ENCODE measurements around the gene CAMK4. TPM values are rescaled to one million over a fixed set of nuclear protein-coding genes. Genes with fewer than 3 reads are reported as not detected.

Gene CAMK4
- total RNA-seq, 1 experiment from 2014 or later = 10.6 TPM

GRCh38 chr5:111528056-111528455 is 303.9 kb downstream of the CAMK4 start:
- H3K4me1 Mint-ChIP-seq = peaks cover 5% of the 10 kb centered on the region
- ChIA-PET CTCF (no interaction called here), POLR2A (no interaction called here)
- no peaks in the 10 kb centered on the region for H3K27me3 Mint-ChIP-seq (ENCODE audit: low read depth)
- DNase-seq (ENCODE audit: low spot score) (no peak), ATAC-seq (no peak)
- H3K36me3 Mint-ChIP-seq = no peaks in the 10 kb centered on the region
- TF ChIP-seq ETV6 (CRISPR knock-in tag; IDR thresholded peaks at IDR 0.05) = no peak
- H3K27ac Mint-ChIP-seq = no peak overlapping the region
- H3K4me3 Mint-ChIP-seq = no peak overlapping the region
- H3K9me3 Mint-ChIP-seq = no peaks in the 10 kb centered on the region

DNA sequence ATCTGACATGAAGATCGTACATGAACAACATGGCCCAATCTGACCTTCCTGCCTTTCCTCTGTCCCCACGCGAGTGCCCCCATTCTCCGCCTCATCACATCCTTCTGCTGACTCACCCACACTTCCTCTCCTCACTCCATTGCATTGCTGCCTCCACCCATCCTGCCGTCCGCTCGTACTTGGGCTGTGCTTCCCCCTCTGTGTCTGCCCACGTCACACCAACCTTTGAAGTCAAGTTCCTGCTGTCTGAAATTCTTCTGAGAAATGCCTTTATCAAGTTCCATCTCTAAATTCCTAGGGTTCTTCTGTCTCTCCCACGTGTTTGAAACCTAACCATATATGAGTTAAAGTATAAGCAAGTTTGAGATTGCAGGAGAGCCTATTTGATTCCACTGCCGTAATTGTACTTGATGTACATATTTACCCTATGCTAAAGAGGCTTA is 306.1 kb downstream of the CAMK4 start:
- POLR2A ChIA-PET = no interaction called here
- CTCF ChIA-PET = interaction anchor here (1.3 to 4.3 kb wide), 5 partner anchors 12 to 246 kb away, joined by 3 to 53 read pairs (median 3); no protein-coding TSS in a partner anchor
- no peaks in the 10 kb centered on the region for H3K36me3 Mint-ChIP-seq

GRCh38 chr5:111532886-111533582 is 308.9 kb downstream of the CAMK4 start:
- Mint-ChIP-seq H3K27me3 (ENCODE audit: low read depth) (no peaks in the 10 kb centered on the region), H3K4me1 (peaks cover 5% of the 10 kb centered on the region), H3K27ac (no peak overlapping the region), H3K9me3 (peaks cover 12% of the 10 kb centered on the region), H3K4me3 (no peak overlapping the region), H3K36me3 (no peaks in the 10 kb centered on the region)
- ATAC-seq (no peak), DNase-seq (ENCODE audit: low spot score) (no peak)
- ChIA-PET POLR2A (no interaction called here), CTCF (interaction anchor here (1.0 to 4.3 kb wide), 4 partner anchors 9 to 72 kb away, joined by 3 to 53 read pairs (median 6); no protein-coding TSS in a partner anchor)
- TF ChIP-seq ARID4B (CRISPR knock-in tag; IDR thresholded peaks at IDR 0.05; ENCODE audit: borderline replicate concordance) (no peak), ZMAT4 (CRISPR knock-in tag; IDR thresholded peaks at IDR 0.05) (no peak), FOXJ3 (CRISPR knock-in tag; IDR thresholded peaks at IDR 0.05; ENCODE audit: borderline replicate concordance) (no peak), TP53 (CRISPR knock-in tag; IDR thresholded peaks at IDR 0.05) (no peak), TEAD4 (CRISPR knock-in tag; IDR thresholded peaks at IDR 0.05) (no peak), ZNF219 (CRISPR knock-in tag; IDR thresholded peaks at IDR 0.05; ENCODE audit: borderline replicate concordance) (no peak), TCF7 (CRISPR knock-in tag; IDR thresholded peaks at IDR 0.05; ENCODE audit: low read depth) (no peak), GABPB1 (CRISPR knock-in tag; IDR thresholded peaks at IDR 0.05) (no peak), KAT7 (CRISPR knock-in tag; IDR thresholded peaks at IDR 0.05; ENCODE audit: borderline replicate concordance) (no peak), ZNF416 (CRISPR knock-in tag; IDR thresholded peaks at IDR 0.05) (no peak), E2F4 (CRISPR knock-in tag; IDR thresholded peaks at IDR 0.05; ENCODE audit: borderline replicate concordance, low read depth) (no peak), ELF4 (CRISPR knock-in tag; IDR thresholded peaks at IDR 0.05; ENCODE audit: low read depth) (no peak), ETV6 (CRISPR knock-in tag; IDR thresholded peaks at IDR 0.05) (no peak), ZNF232 (CRISPR knock-in tag; IDR thresholded peaks at IDR 0.05) (no peak), SP1 (CRISPR knock-in tag; conservative IDR thresholded peaks at IDR 0.05) (no peak)

More for the DNA sequence above, 306.1 kb downstream of the CAMK4 start:
- H3K9me3 Mint-ChIP-seq = peaks cover 9% of the 10 kb centered on the region
- no peaks in the 10 kb centered on the region for H3K27me3 Mint-ChIP-seq (ENCODE audit: low read depth)
- H3K27ac Mint-ChIP-seq = peak overlapping the region; percentile 10; the same call in 1 of the 2 replicates
- H3K4me3 Mint-ChIP-seq = no peak overlapping the region
- ATAC-seq = peak; percentile 36; the same call in 1 of the 2 replicates
- no peak for TF ChIP-seq NR2C2 (CRISPR knock-in tag; IDR thresholded peaks at IDR 0.05)
- TF ChIP-seq MXD4 (CRISPR knock-in tag; IDR thresholded peaks at IDR 0.05; ENCODE audit: borderline replicate concordance) = no peak
- TF ChIP-seq ZNF219 (CRISPR knock-in tag; IDR thresholded peaks at IDR 0.05; ENCODE audit: borderline replicate concordance) = no peak
- TF ChIP-seq SMAD4 (CRISPR knock-in tag; IDR thresholded peaks at IDR 0.05) = no peak
- TF ChIP-seq ZSCAN18 (CRISPR knock-in tag; IDR thresholded peaks at IDR 0.05) = no peak
- no peak for TF ChIP-seq ZNF138 (CRISPR knock-in tag; conservative IDR thresholded peaks at IDR 0.05)
- no peak for TF ChIP-seq OVOL2 (CRISPR knock-in tag; IDR thresholded peaks at IDR 0.05; ENCODE audit: borderline replicate concordance)
- no peak for TF ChIP-seq ZNF512 (CRISPR knock-in tag; IDR thresholded peaks at IDR 0.05; ENCODE audit: borderline replicate concordance)
- no peak for DNase-seq (ENCODE audit: low spot score)
- H3K4me1 Mint-ChIP-seq = peaks cover 5% of the 10 kb centered on the region
